ENCODE measurements around the gene TRIM43B.
A peak's percentile ranks its signal among the peaks of the same experiment; 100 is the strongest.
"Not testable (repeated sequence)": the region's sequence is repeated elsewhere in the genome, so short reads cannot be mapped to it uniquely, and the experiment has no call there.

Gene TRIM43B

DNA sequence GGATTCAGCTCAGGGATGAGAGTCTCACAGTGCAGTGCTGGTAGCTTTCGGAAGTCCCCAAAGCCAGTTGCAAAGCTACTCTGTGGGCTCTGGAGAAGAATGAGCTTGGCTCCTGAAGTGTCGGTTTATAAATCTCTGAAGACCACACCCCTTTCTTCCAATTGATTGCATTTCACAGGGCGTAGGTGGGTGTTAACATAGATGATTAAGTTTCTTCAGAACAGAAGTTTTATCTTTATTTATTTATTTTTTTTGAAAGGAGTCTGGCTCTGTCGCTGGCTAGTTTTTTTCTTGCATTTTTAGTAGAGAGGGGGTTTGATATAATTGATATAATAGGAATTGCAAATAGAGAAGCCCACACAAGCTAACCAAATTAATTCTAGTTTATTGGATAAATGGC lies at the start of gene TRIM43B:
TRIM43B (minus strand) TSS at position 101 of the 400 bp plus-strand sequence. CDS start 2,040 bp downstream, outside the sequence.
- not testable (repeated sequence) for DNase-seq (ENCODE audit: low spot score)

GRCh38 chr2:95531254-95531771 lies 46.8 kb upstream of the TRIM43B start:
- no peak for DNase-seq (ENCODE audit: low spot score)

DNA sequence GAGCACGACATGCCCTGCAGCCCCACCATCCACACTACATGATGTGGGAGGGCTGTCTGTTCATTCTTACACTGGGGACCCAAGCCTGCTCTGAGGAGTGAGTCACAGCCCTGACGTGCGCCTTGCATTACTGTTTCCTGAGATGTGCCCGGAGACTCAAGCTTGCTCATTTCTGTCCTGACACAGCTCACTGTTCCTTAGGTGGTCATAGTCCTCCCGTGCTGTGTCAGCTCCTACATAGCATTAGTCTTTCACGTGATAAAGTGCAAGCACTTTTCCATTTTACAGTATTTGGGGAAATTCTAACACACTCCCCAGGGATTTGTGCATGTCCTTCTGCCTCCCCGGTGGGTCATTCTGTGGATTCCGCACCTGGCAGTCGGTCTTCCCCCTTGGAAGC lies 46.2 kb upstream of the TRIM43B start:
- DNase-seq (ENCODE audit: low spot score), result no peak

GRCh38 chr2:95526360-95527341 lies 42.1 kb upstream of the TRIM43B start:
- peak; percentile 46 for DNase-seq (ENCODE audit: low spot score)

- DNase-seq (ENCODE audit: low spot score), result no peak
These were observed 40.9 kb upstream of the TRIM43B start for GRCh38 chr2:95525294-95526035.

DNA sequence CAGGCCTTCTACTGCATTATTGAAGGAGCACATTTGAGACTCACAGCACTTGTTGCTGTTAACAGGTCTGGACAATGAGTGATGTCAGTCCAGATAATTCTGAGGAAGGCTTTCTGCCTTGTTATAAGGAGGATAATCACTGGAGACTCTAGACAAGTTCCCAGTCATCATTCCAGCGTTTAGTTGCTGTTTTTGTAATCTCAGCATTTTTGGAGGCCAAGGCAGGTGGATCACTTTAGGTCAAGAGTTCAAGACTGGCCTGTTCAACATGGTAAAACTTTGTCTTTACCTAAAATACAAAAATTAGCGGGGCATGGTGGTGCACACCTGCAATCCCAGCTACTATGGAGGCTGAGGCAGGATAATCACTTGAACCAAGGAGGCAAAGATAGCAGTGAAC lies 39.6 kb upstream of the TRIM43B start:
- no peak for DNase-seq (ENCODE audit: low spot score)

DNA sequence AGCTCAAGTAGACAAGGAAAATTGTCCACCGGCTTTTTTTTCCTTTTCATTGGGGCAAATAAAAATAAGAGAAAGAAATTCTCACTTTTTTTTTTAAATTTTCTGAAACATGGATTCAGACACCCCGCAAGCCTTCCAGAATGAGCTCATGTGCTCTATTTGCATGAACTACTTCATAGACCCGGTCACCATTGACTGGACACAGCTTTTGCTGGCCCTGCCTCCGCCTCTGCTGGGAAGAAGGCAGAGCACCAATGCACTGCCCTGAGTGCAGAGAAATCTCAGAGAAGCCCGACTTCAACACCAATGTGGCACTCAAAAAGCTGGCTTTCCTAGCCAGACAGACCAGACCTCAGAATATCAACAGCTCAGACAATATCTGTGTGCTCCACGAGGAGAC lies 30.2 kb upstream of the TRIM43B start:
- no peak for DNase-seq (ENCODE audit: low spot score)

DNA sequence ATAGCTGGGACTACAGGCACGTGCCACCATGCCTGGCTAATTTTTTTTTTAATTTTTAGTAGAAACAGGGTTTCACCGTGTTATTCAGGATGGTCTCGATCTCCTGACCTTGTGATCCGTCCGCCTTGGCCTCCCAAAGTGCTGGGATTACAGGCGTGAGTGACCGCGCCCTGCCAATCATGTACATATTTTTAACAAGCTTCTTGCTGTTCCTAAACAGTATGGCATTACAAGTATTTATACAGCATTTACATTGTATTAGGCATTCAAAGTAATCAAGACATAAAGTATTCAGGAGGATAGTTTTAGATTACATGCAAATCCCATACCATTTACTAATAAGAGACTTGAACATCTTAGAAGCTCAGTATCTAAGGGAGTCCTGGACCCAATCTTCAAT lies 29.7 kb upstream of the TRIM43B start:
- not testable (repeated sequence) for DNase-seq (ENCODE audit: low spot score)

DNA sequence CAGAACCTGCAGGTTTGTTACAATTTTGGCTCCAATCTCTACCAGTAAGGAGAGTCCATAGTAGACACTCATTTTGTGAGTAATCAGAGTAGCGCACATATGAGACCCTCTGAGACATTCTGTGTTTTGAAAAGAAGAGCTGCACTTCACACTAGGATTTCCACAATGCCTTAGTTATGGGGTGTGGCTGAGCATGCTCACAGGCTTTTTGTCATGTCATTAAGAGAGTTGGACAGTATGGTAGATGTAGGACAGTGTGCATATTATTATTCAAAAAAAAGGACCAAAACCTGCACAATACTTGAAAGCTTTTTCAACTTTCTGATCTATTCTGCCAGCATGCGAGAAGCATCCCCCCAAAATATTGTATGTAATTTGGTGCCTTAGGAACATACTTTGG lies 24.9 kb upstream of the TRIM43B start:
- no peak for DNase-seq (ENCODE audit: low spot score)

DNA sequence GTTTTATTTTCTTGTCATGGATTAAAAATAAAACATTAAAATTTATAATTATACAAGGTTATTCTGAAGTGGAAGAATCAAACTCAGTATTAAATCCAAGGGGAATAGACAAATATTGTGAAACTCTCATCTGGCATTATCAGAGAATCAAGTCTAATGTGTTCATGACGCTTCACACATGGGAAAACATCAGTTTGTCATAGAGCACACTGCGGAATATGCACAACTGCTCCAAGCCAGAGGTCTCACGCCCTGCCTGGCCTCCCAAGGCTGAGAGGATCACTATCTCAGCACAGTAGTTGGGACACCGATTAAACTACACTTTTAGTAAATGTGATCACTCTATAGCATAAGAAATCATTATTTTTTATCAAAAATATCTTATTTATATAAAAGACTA lies 20.7 kb upstream of the TRIM43B start:
- no peak for DNase-seq (ENCODE audit: low spot score)

GRCh38 chr2:95500854-95501253 lies 16.3 kb upstream of the TRIM43B start:
- DNase-seq (ENCODE audit: low spot score), result no peak

GRCh38 chr2:95492076-95492475 lies 7.5 kb upstream of the TRIM43B start:
- not testable (repeated sequence) for DNase-seq (ENCODE audit: low spot score)

GRCh38 chr2:95475025-95475424 lies 9.5 kb downstream of the TRIM43B start:
- not testable (repeated sequence) for DNase-seq (ENCODE audit: low spot score)

DNA sequence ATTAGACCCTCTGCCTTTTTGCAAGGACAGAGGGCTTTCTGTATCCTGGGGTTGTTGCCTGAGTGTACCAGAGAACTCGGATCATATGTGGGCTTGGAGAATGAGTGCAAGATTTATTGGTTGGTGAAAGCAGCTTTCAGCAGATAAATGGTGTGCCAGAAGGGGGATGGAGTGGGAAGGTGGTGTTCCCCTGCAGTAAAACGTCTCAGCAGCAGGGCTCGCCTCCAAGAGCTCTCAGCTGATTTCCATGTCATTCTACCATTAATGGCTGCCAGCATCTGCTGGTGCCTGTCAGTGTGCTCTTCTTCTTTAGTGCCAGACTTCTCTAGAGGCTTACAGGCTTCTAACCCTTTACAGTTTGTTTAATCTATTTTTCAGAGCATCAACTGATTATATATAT lies 16.6 kb downstream of the TRIM43B start:
- DNase-seq (ENCODE audit: low spot score), result not testable (repeated sequence)

DNA sequence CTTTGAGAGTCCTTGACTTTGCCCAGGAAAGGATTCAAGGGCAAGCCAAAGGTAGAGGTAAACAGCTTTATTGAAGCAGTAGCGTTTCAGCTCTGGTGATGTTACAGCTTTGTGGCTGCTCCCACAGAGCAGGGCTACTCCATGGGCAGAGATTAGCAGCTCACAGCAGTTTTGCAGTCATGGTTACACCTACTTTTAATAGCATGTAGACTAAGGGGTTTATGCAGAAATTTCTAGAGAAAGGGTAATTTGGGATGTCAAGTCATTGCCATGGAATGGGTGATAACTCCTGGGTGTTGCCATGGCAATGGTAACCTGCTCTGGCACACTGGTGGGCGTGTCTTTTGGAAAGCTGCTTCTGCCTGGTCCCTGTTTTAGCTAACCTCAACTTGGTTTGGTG lies 18.0 kb downstream of the TRIM43B start:
- not testable (repeated sequence) for DNase-seq (ENCODE audit: low spot score)

GRCh38 chr2:95463292-95463691 lies 21.3 kb downstream of the TRIM43B start:
- DNase-seq (ENCODE audit: low spot score), result not testable (repeated sequence)

DNA sequence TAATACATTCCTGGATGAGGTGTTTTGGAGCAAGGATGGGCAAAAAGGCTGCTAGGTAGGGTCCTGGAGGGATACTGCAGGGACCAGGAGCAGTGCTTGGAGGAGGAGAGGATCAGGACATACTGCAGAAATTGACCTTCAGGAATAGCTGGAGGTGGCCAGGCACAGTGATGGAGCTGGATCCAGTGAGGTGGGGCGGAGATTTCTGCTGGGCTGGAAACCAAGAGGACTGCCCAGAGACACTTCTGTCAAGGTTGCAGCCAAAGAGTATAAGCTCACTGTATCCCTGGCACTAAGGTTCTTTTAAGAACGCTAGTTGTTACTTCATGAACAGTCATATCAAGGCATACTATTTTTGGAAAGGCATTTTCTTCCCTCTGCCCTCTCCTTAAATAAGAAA lies 39.2 kb downstream of the TRIM43B start:
- DNase-seq (ENCODE audit: low spot score), result not testable (repeated sequence)

DNA sequence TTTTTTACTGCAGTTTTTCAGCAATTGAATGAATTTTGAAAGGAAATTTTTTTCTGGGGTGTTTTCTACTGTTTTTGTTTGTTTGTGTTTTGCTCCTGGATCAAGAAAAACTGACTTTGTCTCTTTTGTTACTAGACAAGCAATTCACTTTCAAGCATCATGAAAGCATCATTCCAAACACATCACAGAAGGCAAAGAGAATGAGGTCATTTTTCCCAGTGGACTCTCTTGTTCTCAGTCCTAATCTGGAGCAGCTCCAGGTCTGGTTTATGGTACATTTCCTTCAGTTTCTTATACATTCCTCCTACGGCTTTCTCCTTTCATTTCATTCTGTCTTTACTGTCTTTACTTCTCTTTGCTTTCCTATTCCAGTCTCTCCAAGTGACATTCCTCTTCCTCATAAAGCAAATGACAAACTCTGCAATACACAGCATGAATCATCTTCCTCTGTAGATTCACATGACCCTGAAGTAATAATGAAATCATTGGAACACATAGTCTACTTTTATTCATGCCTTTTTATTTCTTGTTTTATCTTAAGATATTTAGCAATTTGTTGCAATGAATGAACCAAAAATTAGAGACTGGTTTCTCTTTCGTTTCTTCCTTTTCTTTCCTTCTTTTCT lies 42.0 kb downstream of the TRIM43B start:
- not testable (repeated sequence) for DNase-seq (ENCODE audit: low spot score)

DNA sequence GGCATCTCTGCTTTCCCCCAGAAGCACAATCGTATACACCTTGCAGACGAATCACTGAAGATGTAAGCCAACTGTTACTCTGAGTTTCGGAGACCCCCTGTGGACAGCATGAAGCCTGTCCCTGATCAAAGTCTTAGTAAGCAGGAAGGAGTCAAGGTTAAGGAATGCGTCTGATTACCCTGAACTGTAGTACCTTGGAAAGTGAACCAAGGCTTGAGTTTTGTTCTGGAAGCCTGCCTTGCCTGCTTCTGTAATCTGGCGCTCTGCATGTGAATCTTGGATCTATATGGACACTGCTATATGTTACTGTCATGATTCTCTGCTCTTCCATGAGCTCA lies 48.7 kb downstream of the TRIM43B start:
- DNase-seq (ENCODE audit: low spot score), result not testable (repeated sequence)

GRCh38 chr2:95435162-95435871 lies 49.2 kb downstream of the TRIM43B start:
- DNase-seq (ENCODE audit: low spot score), result not testable (repeated sequence)

- DNase-seq (ENCODE audit: low spot score), result not testable (repeated sequence)
These were observed 50.0 kb downstream of the TRIM43B start for GRCh38 chr2:95434507-95435076.

Data from germinal center (tissue), 1 donor.